Tibial nerve (tissue), 4 donors: Measurements from ENCODE around the gene ITCH. TPM values are rescaled to one million over a fixed set of nuclear protein-coding genes. Genes with fewer than 3 reads are reported as not detected.

Experiments used
- DNase-seq, 2 donors: peaks; one replicate each; pipeline ENCODE4 v3.0.0-alpha.2; 2019; ENCODE audit warnings: low spot score in 2 of 2
- H3K27ac ChIP-seq, 4 donors: fragments of 200-600 bp; sonication (generic) in 3 of 4; one replicate each; pipeline ENCODE4 v1.5.1; 2017 to 2019; ENCODE audit warnings: mild to moderate bottlenecking in 1 of 4
- H3K27me3 ChIP-seq, 2 donors: fragments of 200-600 bp; sonication (generic) in 1 of 2; one replicate each; pipeline versions ENCODE4 v1.5.1 to v1.6.0; 2017 to 2019
- H3K36me3 ChIP-seq, 3 donors: fragments of 200-600 bp; sonication (generic); one replicate each; pipeline ENCODE4 v1.5.1; 2018 to 2019
- H3K4me1 ChIP-seq, 4 donors: fragments of 200-600 bp; sonication (generic) in 3 of 4; one replicate each; pipeline ENCODE4 v1.5.1; 2017 to 2019
- H3K4me3 ChIP-seq, 4 donors: fragments of 200-600 bp; sonication (generic) in 3 of 4; one replicate each; pipeline ENCODE4 v1.5.1; 2017 to 2019; ENCODE audit warnings: mild to moderate bottlenecking in 1 of 4, moderate library complexity in 1 of 4
- H3K9me3 ChIP-seq, 4 donors: fragments of 200-600 bp; sonication (generic) in 3 of 4; one replicate each; pipeline ENCODE4 v1.5.1; 2017 to 2019
- CTCF ChIP-seq, 5 experiments: fragments of 200-600 bp in 3 of 5; fragments of 450-650 bp in 2 of 5; sonication (generic) in 3 of 5; IDR thresholded peaks; one replicate each; pipeline ENCODE4 v1.5.1; 2016 to 2019; ENCODE audit warnings: antibody characterized with exemption in 5 of 5, mild to moderate bottlenecking in 3 of 5, moderate library complexity in 2 of 5
- EP300 ChIP-seq, 2 donors: sonication (generic); formaldehyde crosslinking; IDR thresholded peaks; one replicate each; pipeline ENCODE4 v1.6.1; 2017; ENCODE audit warnings: antibody characterized with exemption in 2 of 2, mild to moderate bottlenecking in 1 of 2
- POLR2A ChIP-seq, 2 donors: fragments of 450-650 bp; IDR thresholded peaks; one replicate each; pipeline ENCODE4 v1.6.1; 2017; ENCODE audit warnings: antibody characterized with exemption in 2 of 2, mild to moderate bottlenecking in 2 of 2, moderate library complexity in 2 of 2
- WGBS, 2 donors: methylation state at CpG; one replicate each; pipeline ENCODE4 v1.1.5; 2018; 5-methylcytosine and 5-hydroxymethylcytosine counted together
- total RNA-seq, 4 donors: library from RNA; depleted of rRNA; stranded (reverse); fragments of >200 nt; gene quantifications; one replicate each; pipeline ENCODE4 v1.1.0, GENCODE V29; 2016

The ITCH gene
- total RNA-seq, 4 donors from 2014 or later = 48.4 to 85.4 (median 62.8) TPM

GRCh38 chr20:34527016-34527415 lies 163.9 kb downstream of the ITCH start:
- WGBS, 2 donors = 87 to 90% methylated on average over 10 of the region's 10 CpGs
- DNase-seq = no peak
- H3K4me3 ChIP-seq = no peak overlapping the region
- peaks cover 0 to 97% (median 56%) of the 10 kb centered on the region in 4 donors for H3K4me1 ChIP-seq
- peak overlapping the region; percentile 87 to 97 (median 92) for H3K27ac ChIP-seq
- TF ChIP-seq POLR2A (IDR thresholded peaks at IDR 0.05) = no peak
- no peak for TF ChIP-seq CTCF (IDR thresholded peaks at IDR 0.05)
- no peak for TF ChIP-seq EP300 (IDR thresholded peaks at IDR 0.05)
- H3K36me3 ChIP-seq = peaks cover 0 to 45% (median 5%) of the 10 kb centered on the region in 3 donors
- H3K27me3 ChIP-seq = no peaks in the 10 kb centered on the region
- no peaks in the 10 kb centered on the region for H3K9me3 ChIP-seq

GRCh38 chr20:34528921-34529297 lies 165.8 kb downstream of the ITCH start:
- DNase-seq = peak; percentile 45 to 50
- H3K27me3 ChIP-seq = no peaks in the 10 kb centered on the region
- TF ChIP-seq CTCF (IDR thresholded peaks at IDR 0.05) (peak in 1 of 5 experiments; percentile 52), POLR2A (IDR thresholded peaks at IDR 0.05) (no peak), EP300 (IDR thresholded peaks at IDR 0.05) (peak; percentile 69 to 92)
- no peaks in the 10 kb centered on the region for H3K9me3 ChIP-seq
- H3K4me1 ChIP-seq = peaks cover 0 to 91% (median 49%) of the 10 kb centered on the region in 4 donors
- no peak overlapping the region for H3K4me3 ChIP-seq
- 42 to 61% methylated on average over 5 of the region's 5 CpGs for whole genome bisulfite sequencing, 2 donors
- peaks cover 0 to 64% (median 5%) of the 10 kb centered on the region in 3 donors for H3K36me3 ChIP-seq
- peak overlapping the region; percentile 59 to 90 (median 79) for H3K27ac ChIP-seq

GRCh38 chr20:34529742-34530141 lies 166.7 kb downstream of the ITCH start:
- DNase-seq = no peak
- 57 to 58% methylated on average over 3 of the region's 3 CpGs for WGBS, 2 donors
- H3K4me3 ChIP-seq = no peak overlapping the region
- peaks cover 0 to 71% (median 5%) of the 10 kb centered on the region in 3 donors for H3K36me3 ChIP-seq
- H3K9me3 ChIP-seq = no peaks in the 10 kb centered on the region
- no peak for TF ChIP-seq CTCF (IDR thresholded peaks at IDR 0.05)
- peaks cover 0 to 82% (median 45%) of the 10 kb centered on the region in 4 donors for H3K4me1 ChIP-seq
- peak overlapping the region; percentile 59 to 90 (median 79) for H3K27ac ChIP-seq
- H3K27me3 ChIP-seq = no peaks in the 10 kb centered on the region

GRCh38 chr20:34530342-34530741 lies 167.3 kb downstream of the ITCH start:
- peaks cover 2 to 77% (median 5%) of the 10 kb centered on the region in 3 donors for H3K36me3 ChIP-seq
- H3K27me3 ChIP-seq = no peaks in the 10 kb centered on the region
- no peak overlapping the region for H3K4me3 ChIP-seq
- TF ChIP-seq CTCF (IDR thresholded peaks at IDR 0.05) (no peak), POLR2A (IDR thresholded peaks at IDR 0.05) (no peak), EP300 (IDR thresholded peaks at IDR 0.05) (no peak)
- H3K27ac ChIP-seq = peak overlapping the region; percentile 59 to 90 (median 79)
- DNase-seq = no peak
- peaks cover 0 to 76% (median 42%) of the 10 kb centered on the region in 4 donors for H3K4me1 ChIP-seq
- WGBS, 2 donors = 67 to 71% methylated on average over 5 of the region's 5 CpGs
- H3K9me3 ChIP-seq = no peaks in the 10 kb centered on the region

- 67 to 75% methylated on average over 8 of the region's 8 CpGs for WGBS, 2 donors
- TF ChIP-seq POLR2A (IDR thresholded peaks at IDR 0.05) (no peak), CTCF (IDR thresholded peaks at IDR 0.05) (no peak), EP300 (IDR thresholded peaks at IDR 0.05) (no peak)
- no peaks in the 10 kb centered on the region for H3K27me3 ChIP-seq
- H3K4me1 ChIP-seq = peaks cover 0 to 62% (median 30%) of the 10 kb centered on the region in 4 donors
- H3K36me3 ChIP-seq = peaks cover 2 to 88% (median 14%) of the 10 kb centered on the region in 3 donors
- DNase-seq = no peak
- H3K4me3 ChIP-seq = no peak overlapping the region
- peak overlapping the region; percentile 59 to 90 (median 79) for H3K27ac ChIP-seq
- no peaks in the 10 kb centered on the region for H3K9me3 ChIP-seq
Measured at GRCh38 chr20:34531608-34532265, 168.7 kb downstream of the ITCH start.
